Measurements from ENCODE around the gene CNTROB. TPM values are rescaled to one million over a fixed set of nuclear protein-coding genes. Genes with fewer than 3 reads are reported as not detected.
A peak's percentile ranks its signal among the peaks of the same experiment; 100 is the strongest.

The CNTROB gene
- total and polyA plus RNA-seq, 10 of the 15 experiments (the other 5 are each of a cell fraction or from before 2014, with no cell fraction given): 2.0 to 36.2 (median 28.2) TPM

- TF ChIP-seq ATF3 (IDR thresholded peaks at IDR 0.05; ENCODE audit: borderline replicate concordance, extremely low read depth, low read depth, low read length) (no peak), MXI1 (IDR thresholded peaks at IDR 0.05; ENCODE audit: low read depth, low read length) (peak; percentile 65), SP1 (IDR thresholded peaks at IDR 0.05; ENCODE audit: low read depth, low read length) (peak; percentile 78), SIN3A (IDR thresholded peaks at IDR 0.05; ENCODE audit: low read depth, low read length) (peak; percentile 52), SMC3 (IDR thresholded peaks at IDR 0.05; ENCODE audit: borderline replicate concordance, low read length) (0 out of 2 replicates have a peak, but pooled peaks have one; percentile 1), RAD21 (IDR thresholded peaks at IDR 0.05; ENCODE audit: insufficient read depth, low read depth, low read length) (no peak), CBFB (IDR thresholded peaks at IDR 0.05; ENCODE audit: low read depth) (peak; percentile 75; the same call in 1 of the 2 replicates), FOXK2 (IDR thresholded peaks at IDR 0.05) (no peak), SMAD1 (IDR thresholded peaks at IDR 0.05; ENCODE audit: low read depth, partially characterized antibody) (no peak), ELK1 (IDR thresholded peaks at IDR 0.05; ENCODE audit: low read depth, low read length) (peak; percentile 93), RBBP5 (conservative IDR thresholded peaks at IDR 0.05) (no peak), BRCA1 (IDR thresholded peaks at IDR 0.05; ENCODE audit: low read depth, low read length) (peak; percentile 66), FOS (IDR thresholded peaks at IDR 0.05; ENCODE audit: borderline replicate concordance, extremely low read depth, insufficient read length) (no peak), ZZZ3 (IDR thresholded peaks at IDR 0.05; ENCODE audit: control insufficient read depth, insufficient read length, low read depth) (no peak), PML (IDR thresholded peaks at IDR 0.05; ENCODE audit: low read length) (peak; percentile 56; the same call in 1 of the 2 replicates), MYC (IDR thresholded peaks at IDR 0.05; ENCODE audit: insufficient read depth, insufficient read length, insufficient replicate concordance, low read length, severe bottlenecking) (no peak), SRF (IDR thresholded peaks at IDR 0.05; ENCODE audit: low read depth in 2 of 2, low read length in 2 of 2) (no peak), RELA (IDR thresholded peaks at IDR 0.05; ENCODE audit: borderline replicate concordance, partially characterized antibody) (no peak), SREBF1 (IDR thresholded peaks at IDR 0.05; ENCODE audit: low read length) (peak; percentile 41; the same call in 1 of the 2 replicates), TARDBP (IDR thresholded peaks at IDR 0.05; ENCODE audit: borderline replicate concordance) (no peak), POU2F2 (IDR thresholded peaks at IDR 0.05; ENCODE audit: borderline replicate concordance, low read depth, low read length) (peak; percentile 23; the same call in 1 of the 3 replicates)
- TF ChIP-seq, protein P1, sequence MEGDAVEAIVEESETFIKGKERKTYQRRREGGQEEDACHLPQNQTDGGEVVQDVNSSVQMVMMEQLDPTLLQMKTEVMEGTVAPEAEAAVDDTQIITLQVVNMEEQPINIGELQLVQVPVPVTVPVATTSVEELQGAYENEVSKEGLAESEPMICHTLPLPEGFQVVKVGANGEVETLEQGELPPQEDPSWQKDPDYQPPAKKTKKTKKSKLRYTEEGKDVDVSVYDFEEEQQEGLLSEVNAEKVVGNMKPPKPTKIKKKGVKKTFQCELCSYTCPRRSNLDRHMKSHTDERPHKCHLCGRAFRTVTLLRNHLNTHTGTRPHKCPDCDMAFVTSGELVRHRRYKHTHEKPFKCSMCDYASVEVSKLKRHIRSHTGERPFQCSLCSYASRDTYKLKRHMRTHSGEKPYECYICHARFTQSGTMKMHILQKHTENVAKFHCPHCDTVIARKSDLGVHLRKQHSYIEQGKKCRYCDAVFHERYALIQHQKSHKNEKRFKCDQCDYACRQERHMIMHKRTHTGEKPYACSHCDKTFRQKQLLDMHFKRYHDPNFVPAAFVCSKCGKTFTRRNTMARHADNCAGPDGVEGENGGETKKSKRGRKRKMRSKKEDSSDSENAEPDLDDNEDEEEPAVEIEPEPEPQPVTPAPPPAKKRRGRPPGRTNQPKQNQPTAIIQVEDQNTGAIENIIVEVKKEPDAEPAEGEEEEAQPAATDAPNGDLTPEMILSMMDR (IDR thresholded peaks at IDR 0.05 in 2 of 3, conservative IDR thresholded peaks at IDR 0.05 in 1 of 3; ENCODE audit: control insufficient read depth in 2 of 3, extremely low read depth in 1 of 3, insufficient read depth in 1 of 3, low read depth in 3 of 3, low read length in 3 of 3): no peak
- TF ChIP-seq, protein P2, sequence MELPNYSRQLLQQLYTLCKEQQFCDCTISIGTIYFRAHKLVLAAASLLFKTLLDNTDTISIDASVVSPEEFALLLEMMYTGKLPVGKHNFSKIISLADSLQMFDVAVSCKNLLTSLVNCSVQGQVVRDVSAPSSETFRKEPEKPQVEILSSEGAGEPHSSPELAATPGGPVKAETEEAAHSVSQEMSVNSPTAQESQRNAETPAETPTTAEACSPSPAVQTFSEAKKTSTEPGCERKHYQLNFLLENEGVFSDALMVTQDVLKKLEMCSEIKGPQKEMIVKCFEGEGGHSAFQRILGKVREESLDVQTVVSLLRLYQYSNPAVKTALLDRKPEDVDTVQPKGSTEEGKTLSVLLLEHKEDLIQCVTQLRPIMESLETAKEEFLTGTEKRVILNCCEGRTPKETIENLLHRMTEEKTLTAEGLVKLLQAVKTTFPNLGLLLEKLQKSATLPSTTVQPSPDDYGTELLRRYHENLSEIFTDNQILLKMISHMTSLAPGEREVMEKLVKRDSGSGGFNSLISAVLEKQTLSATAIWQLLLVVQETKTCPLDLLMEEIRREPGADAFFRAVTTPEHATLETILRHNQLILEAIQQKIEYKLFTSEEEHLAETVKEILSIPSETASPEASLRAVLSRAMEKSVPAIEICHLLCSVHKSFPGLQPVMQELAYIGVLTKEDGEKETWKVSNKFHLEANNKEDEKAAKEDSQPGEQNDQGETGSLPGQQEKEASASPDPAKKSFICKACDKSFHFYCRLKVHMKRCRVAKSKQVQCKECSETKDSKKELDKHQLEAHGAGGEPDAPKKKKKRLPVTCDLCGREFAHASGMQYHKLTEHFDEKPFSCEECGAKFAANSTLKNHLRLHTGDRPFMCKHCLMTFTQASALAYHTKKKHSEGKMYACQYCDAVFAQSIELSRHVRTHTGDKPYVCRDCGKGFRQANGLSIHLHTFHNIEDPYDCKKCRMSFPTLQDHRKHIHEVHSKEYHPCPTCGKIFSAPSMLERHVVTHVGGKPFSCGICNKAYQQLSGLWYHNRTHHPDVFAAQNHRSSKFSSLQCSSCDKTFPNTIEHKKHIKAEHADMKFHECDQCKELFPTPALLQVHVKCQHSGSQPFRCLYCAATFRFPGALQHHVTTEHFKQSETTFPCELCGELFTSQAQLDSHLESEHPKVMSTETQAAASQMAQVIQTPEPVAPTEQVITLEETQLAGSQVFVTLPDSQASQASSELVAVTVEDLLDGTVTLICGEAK (IDR thresholded peaks at IDR 0.05; ENCODE audit: borderline replicate concordance): peak; percentile 91
Observed at GRCh38 chr17:7931709-7932482, at the start of gene CNTROB, which contains the start of gene TRAPPC1 (continued).
